Measurements from ENCODE around the gene KHSRP. TPM values are rescaled to one million over a fixed set of nuclear protein-coding genes. Genes with fewer than 3 reads are reported as not detected.

Gene KHSRP
- total and polyA plus RNA-seq, 5 donors from 2014 or later: 9.1 to 156 (median 11.9) TPM

DNA sequence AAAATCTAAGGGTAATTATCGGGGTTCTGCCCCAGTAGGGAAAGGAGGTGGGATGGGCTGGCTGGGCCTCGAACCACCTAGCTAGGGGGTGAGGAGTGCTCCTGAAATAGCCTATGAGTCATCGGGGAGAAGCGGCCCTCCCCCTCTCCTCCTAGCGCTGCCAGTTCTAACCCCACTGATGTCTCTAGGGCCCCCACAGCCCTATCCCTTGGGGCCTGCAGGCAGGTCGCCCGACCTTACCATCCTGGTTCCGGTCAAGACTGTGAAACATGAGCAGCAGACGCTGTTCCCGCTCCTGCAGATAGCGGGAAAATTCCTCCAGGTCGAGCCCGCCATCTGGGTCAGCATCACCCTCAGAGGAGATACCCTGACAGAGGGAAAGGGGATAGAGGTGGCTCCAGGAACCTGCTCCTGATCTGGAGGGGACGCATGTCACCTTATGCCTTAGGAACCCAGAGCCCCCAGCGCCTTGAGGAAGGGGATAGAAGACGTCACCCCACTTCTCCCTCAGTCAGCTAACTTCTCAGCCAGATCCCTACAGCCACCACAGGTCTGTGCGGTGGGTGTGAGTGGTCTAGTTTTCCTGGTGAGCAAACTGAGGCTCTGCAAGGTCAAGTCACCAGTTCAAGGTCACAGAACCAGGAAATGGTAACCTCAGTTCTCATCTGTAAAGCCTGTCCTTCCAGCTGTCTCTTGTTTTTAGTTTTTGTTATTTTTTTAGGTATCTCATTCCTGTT is 33.5 kb upstream of the KHSRP start:
- Histone ChIP-seq H3K4me3 (ENCODE audit: low read depth, low read length) (no peak overlapping the region), H3K36me3 (ENCODE audit: control insufficient read depth, insufficient read depth, low read length) (peaks cover 4% of the 10 kb centered on the region), H3K9me3 (ENCODE audit: control insufficient read depth in 2 of 2, low read length in 2 of 2) (peaks cover 2 to 22% of the 10 kb centered on the region in 2 experiments), H3K4me1 (ENCODE audit: control insufficient read depth, insufficient read depth, low read length, poor library complexity, severe bottlenecking) (peaks cover 20% of the 10 kb centered on the region), H3K27me3 (ENCODE audit: control insufficient read depth, insufficient read depth, low read length) (no peaks in the 10 kb centered on the region), H3K27ac (ENCODE audit: insufficient read depth, low read length, poor library complexity, severe bottlenecking) (no peak overlapping the region)
- H3K27ac Mint-ChIP-seq: peak overlapping the region; percentile 43 to 86 (median 75)
- H3K9me3 Mint-ChIP-seq: peaks cover 0 to 16% (median 2%) of the 10 kb centered on the region in 7 donors
- H3K27me3 Mint-ChIP-seq: peaks cover 4% of the 10 kb centered on the region
- ATAC-seq (ENCODE audit: low read depth in 2 of 2) (no peak), DNase-seq (no peak)
- peaks cover 5 to 33% (median 16%) of the 10 kb centered on the region in 4 donors for H3K4me1 Mint-ChIP-seq
- H3K36me3 Mint-ChIP-seq: peaks cover 24% of the 10 kb centered on the region
- peak overlapping the region; percentile 90 to 92 (median 90) for H3K4me3 Mint-ChIP-seq

DNA sequence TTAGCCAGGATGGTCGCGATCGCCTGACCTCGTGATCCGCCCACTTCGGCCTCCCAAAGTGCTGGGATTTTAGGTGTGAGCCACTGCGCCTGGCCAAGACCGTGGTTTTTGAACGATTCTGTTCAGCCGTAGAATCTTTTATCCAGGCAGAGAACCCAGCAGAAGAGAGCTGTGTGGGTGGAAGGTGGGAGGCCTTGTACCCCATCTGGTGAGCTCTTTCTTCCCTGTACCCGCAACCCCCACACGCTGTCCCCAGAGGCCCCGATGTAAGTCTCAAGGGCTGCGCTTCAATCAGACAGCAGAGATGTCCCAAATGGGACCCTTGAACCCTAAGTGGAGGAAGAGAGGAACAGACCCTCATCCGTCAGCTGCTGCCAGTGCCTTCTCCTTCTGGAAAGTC is 31.3 kb upstream of the KHSRP start:
- peaks cover 4% of the 10 kb centered on the region for H3K36me3 ChIP-seq (ENCODE audit: control insufficient read depth, insufficient read depth, low read length)
- DNase-seq (no peak), ATAC-seq (ENCODE audit: low read depth in 2 of 2) (no peak)
- no peak overlapping the region for H3K27ac ChIP-seq (ENCODE audit: insufficient read depth, low read length, poor library complexity, severe bottlenecking)
- peaks cover 2 to 22% of the 10 kb centered on the region in 2 experiments for H3K9me3 ChIP-seq (ENCODE audit: control insufficient read depth in 2 of 2, low read length in 2 of 2)
- Mint-ChIP-seq H3K9me3 (peaks cover 0 to 16% (median 2%) of the 10 kb centered on the region in 7 donors), H3K4me1 (peaks cover 5 to 22% (median 13%) of the 10 kb centered on the region in 4 donors), H3K4me3 (peak overlapping the region in 1 of 4 donors; percentile 24), H3K36me3 (peaks cover 29% of the 10 kb centered on the region), H3K27ac (peak overlapping the region in 1 of 3 donors; percentile 48), H3K27me3 (peaks cover 4% of the 10 kb centered on the region)
- no peak overlapping the region for H3K4me3 ChIP-seq (ENCODE audit: low read depth, low read length)
- H3K4me1 ChIP-seq (ENCODE audit: control insufficient read depth, insufficient read depth, low read length, poor library complexity, severe bottlenecking): peaks cover 20% of the 10 kb centered on the region
- H3K27me3 ChIP-seq (ENCODE audit: control insufficient read depth, insufficient read depth, low read length): no peaks in the 10 kb centered on the region

DNA sequence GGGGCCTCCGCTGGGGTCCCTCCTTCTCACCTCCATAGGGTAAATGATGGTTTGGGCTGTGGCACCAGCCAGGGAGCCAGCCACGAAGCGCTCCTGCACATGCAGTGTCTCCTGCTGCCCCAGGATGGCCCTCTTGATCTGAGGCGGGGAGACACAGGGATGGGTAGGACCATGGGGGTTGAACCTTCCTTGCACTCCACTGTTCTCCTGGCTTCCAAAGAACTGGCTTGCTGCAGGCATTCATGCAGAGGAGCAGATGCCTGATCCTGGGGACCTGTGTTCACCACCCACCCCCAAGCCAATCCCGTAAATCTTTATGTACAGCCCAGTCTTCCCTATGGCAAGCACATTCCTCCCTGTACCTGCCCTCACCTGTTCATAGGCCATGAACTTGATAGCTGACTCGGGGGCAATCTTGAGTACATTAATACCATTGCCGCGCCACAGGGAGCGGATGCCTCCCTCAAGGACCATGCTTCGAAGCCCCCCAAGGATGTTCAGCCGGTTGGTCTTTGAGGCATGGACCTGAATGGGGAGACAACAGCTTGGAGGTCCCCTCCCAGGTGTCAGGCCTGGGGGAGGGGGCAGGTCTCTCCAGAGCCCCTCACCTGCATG is 29.4 kb upstream of the KHSRP start:
- peaks cover 7% of the 10 kb centered on the region for H3K4me1 ChIP-seq (ENCODE audit: control insufficient read depth, insufficient read depth, low read length, poor library complexity, severe bottlenecking)
- no peak overlapping the region for H3K27ac ChIP-seq (ENCODE audit: insufficient read depth, low read length, poor library complexity, severe bottlenecking)
- no peak overlapping the region for H3K27ac Mint-ChIP-seq
- ATAC-seq (ENCODE audit: low read depth in 2 of 2): no peak
- H3K4me1 Mint-ChIP-seq: peaks cover 0 to 16% (median 6%) of the 10 kb centered on the region in 4 donors
- no peak for DNase-seq
- peaks cover 0 to 16% (median 2%) of the 10 kb centered on the region in 7 donors for H3K9me3 Mint-ChIP-seq
- H3K9me3 ChIP-seq (ENCODE audit: control insufficient read depth in 2 of 2, low read length in 2 of 2): peaks cover 2 to 22% of the 10 kb centered on the region in 2 experiments
- peaks cover 4% of the 10 kb centered on the region for H3K36me3 ChIP-seq (ENCODE audit: control insufficient read depth, insufficient read depth, low read length)
- H3K27me3 Mint-ChIP-seq: peaks cover 4% of the 10 kb centered on the region
- no peak overlapping the region for H3K4me3 ChIP-seq (ENCODE audit: low read depth, low read length)
- H3K36me3 Mint-ChIP-seq: peaks cover 32% of the 10 kb centered on the region
- H3K4me3 Mint-ChIP-seq: no peak overlapping the region
- no peaks in the 10 kb centered on the region for H3K27me3 ChIP-seq (ENCODE audit: control insufficient read depth, insufficient read depth, low read length)

DNA sequence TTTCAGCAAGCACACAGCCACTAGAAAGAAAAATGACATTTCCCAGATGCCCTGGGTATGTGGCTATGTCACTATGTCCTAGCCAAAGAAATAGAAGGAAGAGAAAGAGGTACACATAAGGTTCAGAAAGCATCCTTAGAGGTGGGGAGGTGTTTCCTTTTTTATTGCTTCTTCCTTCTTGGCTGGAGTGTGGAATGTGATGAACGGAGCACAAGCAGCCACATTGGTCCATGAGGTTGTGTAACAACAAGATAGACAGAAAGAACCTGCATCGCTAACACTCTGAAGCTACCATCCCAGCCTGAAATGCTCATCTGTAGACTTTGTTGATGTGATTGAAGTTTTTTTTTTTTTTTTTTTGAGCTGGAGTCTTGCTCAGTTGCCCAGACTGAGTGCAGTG is 28.3 kb upstream of the KHSRP start:
- DNase-seq (no peak), ATAC-seq (ENCODE audit: low read depth in 2 of 2) (no peak)
- Histone ChIP-seq H3K9me3 (ENCODE audit: control insufficient read depth in 2 of 2, low read length in 2 of 2) (peaks cover 2 to 22% of the 10 kb centered on the region in 2 experiments), H3K27me3 (ENCODE audit: control insufficient read depth, insufficient read depth, low read length) (no peaks in the 10 kb centered on the region), H3K27ac (ENCODE audit: insufficient read depth, low read length, poor library complexity, severe bottlenecking) (no peak overlapping the region), H3K4me3 (ENCODE audit: low read depth, low read length) (no peak overlapping the region), H3K4me1 (ENCODE audit: control insufficient read depth, insufficient read depth, low read length, poor library complexity, severe bottlenecking) (no peaks in the 10 kb centered on the region), H3K36me3 (ENCODE audit: control insufficient read depth, insufficient read depth, low read length) (peaks cover 4% of the 10 kb centered on the region)
- H3K4me1 Mint-ChIP-seq: peaks cover 0 to 5% (median under 1%) of the 10 kb centered on the region in 4 donors
- peaks cover 32% of the 10 kb centered on the region for H3K36me3 Mint-ChIP-seq
- H3K27ac Mint-ChIP-seq: no peak overlapping the region
- H3K27me3 Mint-ChIP-seq: no peaks in the 10 kb centered on the region
- peaks cover 0 to 16% (median 2%) of the 10 kb centered on the region in 7 donors for H3K9me3 Mint-ChIP-seq
- H3K4me3 Mint-ChIP-seq: peak overlapping the region in 1 of 4 donors; percentile 47

DNA sequence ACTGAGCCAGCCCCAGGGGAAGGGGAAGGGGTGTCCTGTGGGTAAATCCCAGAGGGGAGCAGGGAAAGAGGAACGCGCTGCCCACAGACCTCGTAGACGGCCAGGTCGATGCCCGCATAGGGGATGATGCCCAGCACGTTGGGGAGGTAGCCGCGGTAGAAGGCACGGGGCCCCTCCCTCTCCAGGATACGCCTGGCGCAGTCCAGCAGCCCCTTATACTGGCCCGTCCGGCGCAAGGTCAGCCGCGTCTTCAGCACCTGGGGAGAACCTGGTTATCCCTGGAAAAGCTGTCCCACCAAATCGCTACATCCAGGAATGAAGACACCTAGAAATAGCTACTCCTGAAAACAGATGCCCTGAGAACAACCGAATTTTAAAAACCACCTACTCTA is 27.6 kb upstream of the KHSRP start:
- no peaks in the 10 kb centered on the region for H3K27me3 ChIP-seq (ENCODE audit: control insufficient read depth, insufficient read depth, low read length)
- Mint-ChIP-seq H3K36me3 (peaks cover 32% of the 10 kb centered on the region), H3K9me3 (peaks cover 0 to 16% (median 2%) of the 10 kb centered on the region in 7 donors), H3K4me1 (peaks cover 0 to 3% (median 0%) of the 10 kb centered on the region in 4 donors), H3K27ac (no peak overlapping the region), H3K4me3 (no peak overlapping the region), H3K27me3 (no peaks in the 10 kb centered on the region)
- DNase-seq: no peak
- peaks cover 4% of the 10 kb centered on the region for H3K36me3 ChIP-seq (ENCODE audit: control insufficient read depth, insufficient read depth, low read length)
- ATAC-seq (ENCODE audit: low read depth in 2 of 2): no peak
- H3K9me3 ChIP-seq (ENCODE audit: control insufficient read depth in 2 of 2, low read length in 2 of 2): peaks cover 2 to 22% of the 10 kb centered on the region in 2 experiments
- H3K27ac ChIP-seq (ENCODE audit: insufficient read depth, low read length, poor library complexity, severe bottlenecking): no peak overlapping the region
- no peak overlapping the region for H3K4me3 ChIP-seq (ENCODE audit: low read depth, low read length)
- no peaks in the 10 kb centered on the region for H3K4me1 ChIP-seq (ENCODE audit: control insufficient read depth, insufficient read depth, low read length, poor library complexity, severe bottlenecking)

DNA sequence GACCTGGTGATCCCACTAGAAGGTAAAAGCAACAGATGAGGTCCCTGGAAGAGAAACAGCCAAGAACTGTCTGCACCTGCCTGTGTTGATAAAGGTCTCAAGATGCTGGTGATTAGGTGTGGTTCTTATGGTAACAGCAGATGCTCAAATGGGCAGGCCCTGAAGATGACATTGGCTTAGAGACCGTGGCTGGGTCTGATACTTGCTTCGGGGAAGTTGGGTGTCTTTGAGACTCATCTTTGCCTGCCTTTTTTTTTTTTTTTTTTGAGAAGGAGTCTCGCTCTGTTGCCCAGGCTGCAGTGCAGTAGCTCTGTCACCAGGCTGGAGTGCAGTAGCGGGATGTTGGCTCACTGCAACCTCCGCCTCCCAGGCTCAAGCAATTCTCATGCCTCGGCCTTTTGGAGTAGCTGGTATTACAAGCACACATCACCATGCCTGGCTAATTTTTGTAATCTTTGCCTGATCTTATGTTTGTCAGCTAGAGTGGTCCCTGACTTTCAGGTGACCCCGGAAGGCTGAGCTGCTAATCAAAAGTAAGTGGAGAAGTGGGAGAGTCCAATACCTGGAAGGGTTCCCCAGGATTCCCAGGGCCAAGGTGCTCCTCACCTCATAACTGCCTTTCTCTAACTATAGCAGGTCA is 27.1 kb upstream of the KHSRP start:
- no peaks in the 10 kb centered on the region for H3K27me3 ChIP-seq (ENCODE audit: control insufficient read depth, insufficient read depth, low read length)
- no peak for DNase-seq
- H3K27ac ChIP-seq (ENCODE audit: insufficient read depth, low read length, poor library complexity, severe bottlenecking): no peak overlapping the region
- H3K9me3 ChIP-seq (ENCODE audit: control insufficient read depth in 2 of 2, low read length in 2 of 2): peaks cover 2 to 22% of the 10 kb centered on the region in 2 experiments
- peaks cover 0 to 3% (median 0%) of the 10 kb centered on the region in 4 donors for H3K4me1 Mint-ChIP-seq
- peaks cover 34% of the 10 kb centered on the region for H3K36me3 Mint-ChIP-seq
- no peak overlapping the region for H3K27ac Mint-ChIP-seq
- H3K4me3 ChIP-seq (ENCODE audit: low read depth, low read length): no peak overlapping the region
- no peak for ATAC-seq (ENCODE audit: low read depth in 2 of 2)
- H3K36me3 ChIP-seq (ENCODE audit: control insufficient read depth, insufficient read depth, low read length): peaks cover 4% of the 10 kb centered on the region
- H3K4me1 ChIP-seq (ENCODE audit: control insufficient read depth, insufficient read depth, low read length, poor library complexity, severe bottlenecking): no peaks in the 10 kb centered on the region
- no peaks in the 10 kb centered on the region for H3K27me3 Mint-ChIP-seq
- H3K9me3 Mint-ChIP-seq: peaks cover 0 to 16% (median 2%) of the 10 kb centered on the region in 7 donors
- no peak overlapping the region for H3K4me3 Mint-ChIP-seq

DNA sequence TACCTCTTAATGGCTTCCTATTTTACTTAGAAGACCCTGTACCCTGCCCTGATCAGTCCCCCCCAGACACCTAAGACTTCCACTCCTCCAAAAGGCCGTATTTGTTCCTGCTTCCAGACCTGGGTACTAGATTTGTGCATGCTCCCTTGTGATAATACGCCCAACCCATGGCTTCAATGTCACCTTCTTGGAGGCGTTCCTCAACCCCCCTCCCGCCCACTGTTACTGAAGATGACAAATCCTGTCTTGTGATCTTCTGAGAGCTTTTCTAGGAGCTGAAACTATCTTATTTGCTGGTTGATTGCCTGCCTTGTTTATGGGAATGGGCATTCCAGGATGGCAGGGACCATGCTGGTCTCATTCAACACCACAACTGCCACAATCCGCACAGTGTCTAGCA is 25.6 kb upstream of the KHSRP start:
- no peaks in the 10 kb centered on the region for H3K27me3 ChIP-seq (ENCODE audit: control insufficient read depth, insufficient read depth, low read length)
- H3K4me1 ChIP-seq (ENCODE audit: control insufficient read depth, insufficient read depth, low read length, poor library complexity, severe bottlenecking): no peaks in the 10 kb centered on the region
- DNase-seq (no peak), ATAC-seq (ENCODE audit: low read depth in 2 of 2) (no peak)
- Mint-ChIP-seq H3K4me1 (peaks cover 0 to 3% (median 0%) of the 10 kb centered on the region in 4 donors), H3K27me3 (no peaks in the 10 kb centered on the region), H3K9me3 (peaks cover 0 to 13% (median 2%) of the 10 kb centered on the region in 7 donors), H3K27ac (peak overlapping the region in 1 of 3 donors; percentile 66), H3K4me3 (no peak overlapping the region), H3K36me3 (peaks cover 41% of the 10 kb centered on the region)
- H3K36me3 ChIP-seq (ENCODE audit: control insufficient read depth, insufficient read depth, low read length): peaks cover 4% of the 10 kb centered on the region
- H3K27ac ChIP-seq (ENCODE audit: insufficient read depth, low read length, poor library complexity, severe bottlenecking): no peak overlapping the region
- peaks cover under 1 to 19% of the 10 kb centered on the region in 2 experiments for H3K9me3 ChIP-seq (ENCODE audit: control insufficient read depth in 2 of 2, low read length in 2 of 2)
- no peak overlapping the region for H3K4me3 ChIP-seq (ENCODE audit: low read depth, low read length)
